ENCODE results near the gene SORL1-AS1.
"Not testable (repeated sequence)": the region's sequence is repeated elsewhere in the genome, so short reads cannot be mapped to it uniquely, and the experiment has no call there.

The SORL1-AS1 gene

GRCh38 chr11:121485216-121485615 lies 32.4 kb upstream of the SORL1-AS1 start:
- DNase-seq: no peak
- peaks cover 6% of the 10 kb centered on the region; the same call in 1 of the 2 replicates for H3K36me3 ChIP-seq
- H3K4me1 ChIP-seq: peaks cover 10% of the 10 kb centered on the region; the same call in 1 of the 2 replicates

GRCh38 chr11:121483805-121484480 lies 31.2 kb upstream of the SORL1-AS1 start:
- no peaks in the 10 kb centered on the region for H3K27me3 ChIP-seq
- no peaks in the 10 kb centered on the region; the same call in 1 of the 2 replicates for H3K9me3 ChIP-seq
- peaks cover 6% of the 10 kb centered on the region; the same call in 1 of the 2 replicates for H3K36me3 ChIP-seq
- no peak for DNase-seq
- TF ChIP-seq CTCF (IDR thresholded peaks at IDR 0.05; ENCODE audit: low read depth, low read length): no peak
- no peak overlapping the region for H3K4me3 ChIP-seq (ENCODE audit: low read depth, low read length)
- H3K4me1 ChIP-seq: peaks cover 10% of the 10 kb centered on the region; the same call in 1 of the 2 replicates

More at GRCh38 chr11:121485216-121485615, 32.4 kb upstream of the SORL1-AS1 start:
- no peak for TF ChIP-seq CTCF (IDR thresholded peaks at IDR 0.05; ENCODE audit: low read depth, low read length)
- Histone ChIP-seq H3K27me3 (no peaks in the 10 kb centered on the region), H3K4me3 (ENCODE audit: low read depth, low read length) (no peak overlapping the region), H3K9me3 (no peaks in the 10 kb centered on the region; the same call in 1 of the 2 replicates)

GRCh38 chr11:121482231-121483129 lies 29.7 kb upstream of the SORL1-AS1 start:
- no peak for DNase-seq

GRCh38 chr11:121481484-121482230 lies 28.9 kb upstream of the SORL1-AS1 start:
- H3K36me3 ChIP-seq, H3K4me1 ChIP-seq: not testable (repeated sequence)

More at GRCh38 chr11:121482231-121483129, 29.7 kb upstream of the SORL1-AS1 start:
- Histone ChIP-seq H3K4me3 (ENCODE audit: low read depth, low read length) (no peak overlapping the region), H3K4me1 (peaks cover 8% of the 10 kb centered on the region; the same call in 1 of the 2 replicates), H3K9me3 (no peaks in the 10 kb centered on the region; the same call in 1 of the 2 replicates), H3K36me3 (peaks cover 6% of the 10 kb centered on the region; the same call in 1 of the 2 replicates), H3K27me3 (no peaks in the 10 kb centered on the region)
- TF ChIP-seq CTCF (IDR thresholded peaks at IDR 0.05; ENCODE audit: low read depth, low read length): no peak

GRCh38 chr11:121479698-121480238 lies 27.0 kb upstream of the SORL1-AS1 start:
- peaks cover 1% of the 10 kb centered on the region; the same call in 1 of the 2 replicates for H3K36me3 ChIP-seq
- no peaks in the 10 kb centered on the region for H3K27me3 ChIP-seq
- H3K4me3 ChIP-seq (ENCODE audit: low read depth, low read length): no peak overlapping the region
- no peak for TF ChIP-seq CTCF (IDR thresholded peaks at IDR 0.05; ENCODE audit: low read depth, low read length)
- DNase-seq: no peak
- no peaks in the 10 kb centered on the region for H3K9me3 ChIP-seq
- no peaks in the 10 kb centered on the region for H3K4me1 ChIP-seq

More at GRCh38 chr11:121481484-121482230, 28.9 kb upstream of the SORL1-AS1 start:
- not testable (repeated sequence) for H3K9me3 ChIP-seq; DNase-seq; H3K4me3 ChIP-seq (ENCODE audit: low read depth, low read length); H3K27me3 ChIP-seq
